HCT116 (cell line): Measurements from ENCODE around the gene CSH1. TPM values are rescaled to one million over a fixed set of nuclear protein-coding genes. Genes with fewer than 3 reads are reported as not detected.

Source experiments
- ATAC-seq: fragments of 200-7000 bp; cut with Tn5 transposase; 2 replicates; pipeline ENCODE4 v1.9.1; 2020; ENCODE audit warnings: mild to moderate bottlenecking, moderate library complexity
- BruUV-seq: library from RNA; stranded (reverse); fragments of 400-500 nt; replicated peaks from 2 replicates; lab custom pipeline; 2021; lab: Mats Ljungman, UMichigan
- CTCF ChIA-PET: fragments of 300-600 bp; sonication (Branson Sonifier 250); formaldehyde crosslinking; loops from one replicate; lab custom pipeline; 2021; ENCODE audit warnings: antibody characterized with exemption; lab: Charles Lee
- POLR2A ChIA-PET: fragments of 300-600, 350-600 bp; sonication (Branson Sonifier 250); formaldehyde crosslinking; loops from one replicate; lab custom pipeline; 2021; ENCODE audit warnings: antibody characterized with exemption; lab: Charles Lee
- RAD21 ChIA-PET, 2 experiments: fragments of 300-600 bp; sonication (Branson Sonifier 250); formaldehyde crosslinking; loops; one replicate each; lab custom pipeline; 2023; ENCODE audit warnings: low total read pairs in 2 of 2; ENCODE audit not compliant: uncharacterized antibody in 2 of 2, unreplicated experiment in 2 of 2, low non-redundant PET in 1 of 2; lab: Charles Lee
- DNase-seq: peaks from one replicate; pipeline ENCODE4 v3.0.0-alpha.2; 2010; ENCODE audit warnings: low read depth, low spot score
- H2AFZ ChIP-seq: fragments of 200-600 bp; shearing (Covaris generic), sonication (generic); 2 replicates; pipeline ENCODE4 v1.6.1; 2017; ENCODE audit warnings: low read depth, mixed run types, mixed read lengths, antibody characterized with exemption, low read length; ENCODE audit not compliant: poor library complexity, severe bottlenecking
- H3K27ac ChIP-seq: 2 replicates; pipeline ENCODE4 v1.5.1; 2012; ENCODE audit warnings: low read depth, low read length
- H3K27me3 ChIP-seq: fragments of 200-600 bp; sonication (generic); 2 replicates; pipeline ENCODE4 v1.6.1; 2016; ENCODE audit warnings: mixed run types, low read length, mixed read lengths; ENCODE audit not compliant: insufficient read depth
- H3K36me3 ChIP-seq, 2 experiments: fragments of 200-500 bp in 1 of 2; fragments of 200-600 bp in 1 of 2; sonication (Bioruptor generic) in 1 of 2; sonication (generic) in 1 of 2; 2 replicates each; pipeline versions ENCODE4 v1.5.1 to v1.6.1; 2014 to 2016; ENCODE audit warnings: low read length in 2 of 2, inconsistent platforms in 1 of 2, mixed read lengths in 1 of 2, mixed run types in 1 of 2; ENCODE audit not compliant: insufficient read depth in 2 of 2, control insufficient read depth in 1 of 2
- H3K4me1 ChIP-seq, 2 experiments: fragments of 200-600 bp in 1 of 2; sonication (generic) in 1 of 2; 2 replicates each; pipeline versions ENCODE4 v1.5.1 to v1.6.1; 2012 to 2017; ENCODE audit warnings: low read length in 2 of 2, inconsistent platforms in 1 of 2, mild to moderate bottlenecking in 1 of 2, mixed read lengths in 1 of 2, mixed run types in 1 of 2, moderate library complexity in 1 of 2; ENCODE audit not compliant: insufficient read depth in 2 of 2, control insufficient read depth in 1 of 2
- H3K4me2 ChIP-seq: fragments of 200-600 bp; sonication (generic); 2 replicates; pipeline ENCODE4 v1.6.1; 2017; ENCODE audit warnings: mixed run types, low read length, mixed read lengths
- H3K4me3 ChIP-seq, 2 experiments: fragments of 200-600 bp in 1 of 2; sonication (generic) in 1 of 2; replicated peaks in 1 of 2; 2 replicates each; pipeline ENCODE4 v1.5.1; 2011 to 2016; ENCODE audit warnings: low read length in 2 of 2, control low read depth in 1 of 2, low read depth in 1 of 2, mild to moderate bottlenecking in 1 of 2, mixed read lengths in 1 of 2, mixed run types in 1 of 2
- H3K79me2 ChIP-seq: fragments of 200-600 bp; sonication (generic); 2 replicates; pipeline ENCODE4 v1.6.1; 2017; ENCODE audit warnings: mild to moderate bottlenecking, mixed run types, low read length, moderate library complexity, mixed read lengths; ENCODE audit not compliant: insufficient read depth
- H3K9ac ChIP-seq: fragments of 200-600 bp; sonication (generic); 2 replicates; pipeline ENCODE4 v1.6.1; 2016; ENCODE audit warnings: low read length, mixed read lengths
- H3K9me2 ChIP-seq: fragments of 200-600 bp; sonication (generic), shearing (Covaris generic); 2 replicates; pipeline ENCODE4 v1.6.1; 2017; ENCODE audit warnings: mixed run types, mild to moderate bottlenecking, moderate library complexity; ENCODE audit not compliant: insufficient read depth
- H3K9me3 ChIP-seq, 2 experiments: fragments of 200-500 bp in 1 of 2; fragments of 200-600 bp in 1 of 2; sonication (Bioruptor generic) in 1 of 2; sonication (generic) in 1 of 2; 2 replicates each; pipeline ENCODE4 v1.6.1; 2014 to 2017; ENCODE audit warnings: low read length in 2 of 2, mixed read lengths in 2 of 2, inconsistent platforms in 1 of 2, low read depth in 1 of 2, mild to moderate bottlenecking in 1 of 2, mixed run types in 1 of 2, moderate library complexity in 1 of 2; ENCODE audit not compliant: control insufficient read depth in 1 of 2, insufficient read depth in 1 of 2
- H4K20me1 ChIP-seq: fragments of 200-600 bp; sonication (generic), shearing (Covaris generic); 2 replicates; pipeline ENCODE4 v1.6.1; 2017; ENCODE audit warnings: mixed run types, mild to moderate bottlenecking, moderate library complexity; ENCODE audit not compliant: insufficient read depth
- CBX3 ChIP-seq: IDR thresholded peaks from 2 replicates; pipeline ENCODE4 v1.6.1; 2012; ENCODE audit warnings: low read depth
- RAD21 ChIP-seq: IDR thresholded peaks from 2 replicates; pipeline ENCODE4 v1.6.1; 2012; ENCODE audit warnings: low read depth, mild to moderate bottlenecking
- TCF7L2 ChIP-seq: IDR thresholded peaks from 2 replicates; pipeline ENCODE4 v1.7.0; 2011; ENCODE audit warnings: borderline replicate concordance, inconsistent platforms; ENCODE audit not compliant: insufficient read depth, insufficient read length; ENCODE audit errors: extremely low read depth
- intact Hi-C: fragments of 100-400 bp; cut with micrococcal nuclease; formaldehyde crosslinking; loops from 2 replicates; pipeline ENCODE4 v1.10.0; 2022
- total RNA-seq: library from RNA; stranded (reverse); gene quantifications from one replicate; pipeline ENCODE4 v1.2.1, GENCODE V29; 2021; ENCODE audit not compliant: unreplicated experiment
- TF ChIP-seq, protein P1 (sequence below), 3 experiments: fragments of 200-600 bp in 1 of 3; sonication (generic) in 1 of 3; IDR thresholded peaks in 2 of 3; conservative IDR thresholded peaks in 1 of 3; 2 replicates each; pipeline ENCODE4 v1.5.1; 2012 to 2017; ENCODE audit warnings: low read depth in 2 of 3, low read length in 2 of 3, antibody characterized with exemption in 1 of 3, borderline replicate concordance in 1 of 3, control low read depth in 1 of 3, mild to moderate bottlenecking in 1 of 3, mixed read lengths in 1 of 3, mixed run types in 1 of 3, moderate library complexity in 1 of 3; ENCODE audit not compliant: insufficient read depth in 1 of 3

The CSH1 gene
- total RNA-seq, 1 experiment from 2014 or later: not detected

DNA sequence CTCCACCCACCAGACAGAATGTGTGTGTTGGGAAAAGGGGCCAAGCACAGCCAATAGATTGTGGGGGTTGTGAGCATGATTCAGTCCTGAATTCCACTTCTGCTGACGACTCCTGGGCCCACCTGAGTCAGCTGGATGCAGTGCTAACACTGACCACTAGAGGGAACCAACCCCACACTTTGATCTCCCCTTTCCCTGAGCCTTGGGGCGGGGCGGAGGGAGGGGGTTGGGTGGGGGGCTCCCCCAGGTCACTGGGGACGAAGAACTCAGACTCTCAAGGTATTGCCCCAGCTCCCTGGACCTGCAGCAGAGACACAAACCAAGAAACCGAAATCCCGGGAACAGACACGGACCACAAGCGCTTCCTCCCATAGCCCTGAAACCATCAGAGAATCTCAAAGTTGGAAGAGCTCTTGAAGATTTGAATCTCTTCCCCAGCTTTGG, 15.3 kb upstream of the CSH1 start:
- H3K9me2 ChIP-seq: no peaks in the 10 kb centered on the region
- ATAC-seq: peak; percentile 86
- TF ChIP-seq, protein P1, sequence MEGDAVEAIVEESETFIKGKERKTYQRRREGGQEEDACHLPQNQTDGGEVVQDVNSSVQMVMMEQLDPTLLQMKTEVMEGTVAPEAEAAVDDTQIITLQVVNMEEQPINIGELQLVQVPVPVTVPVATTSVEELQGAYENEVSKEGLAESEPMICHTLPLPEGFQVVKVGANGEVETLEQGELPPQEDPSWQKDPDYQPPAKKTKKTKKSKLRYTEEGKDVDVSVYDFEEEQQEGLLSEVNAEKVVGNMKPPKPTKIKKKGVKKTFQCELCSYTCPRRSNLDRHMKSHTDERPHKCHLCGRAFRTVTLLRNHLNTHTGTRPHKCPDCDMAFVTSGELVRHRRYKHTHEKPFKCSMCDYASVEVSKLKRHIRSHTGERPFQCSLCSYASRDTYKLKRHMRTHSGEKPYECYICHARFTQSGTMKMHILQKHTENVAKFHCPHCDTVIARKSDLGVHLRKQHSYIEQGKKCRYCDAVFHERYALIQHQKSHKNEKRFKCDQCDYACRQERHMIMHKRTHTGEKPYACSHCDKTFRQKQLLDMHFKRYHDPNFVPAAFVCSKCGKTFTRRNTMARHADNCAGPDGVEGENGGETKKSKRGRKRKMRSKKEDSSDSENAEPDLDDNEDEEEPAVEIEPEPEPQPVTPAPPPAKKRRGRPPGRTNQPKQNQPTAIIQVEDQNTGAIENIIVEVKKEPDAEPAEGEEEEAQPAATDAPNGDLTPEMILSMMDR (IDR thresholded peaks at IDR 0.05 in 2 of 3, conservative IDR thresholded peaks at IDR 0.05 in 1 of 3; ENCODE audit: borderline replicate concordance in 1 of 3, insufficient read depth in 1 of 3, low read depth in 2 of 3, low read length in 2 of 3): peak; percentile 57 to 78 (median 59); a peak in 4 of 6 replicates
- no peak for TF ChIP-seq CBX3
- peak; percentile 62 for TF ChIP-seq RAD21
- TF ChIP-seq TCF7L2: peak; percentile 69
- TF ChIP-seq, all 23 proteins: peak for 3
- BruUV-seq: no TSS peak
- Histone ChIP-seq H3K4me3 (no peak overlapping the region), H3K27me3 (no peaks in the 10 kb centered on the region; the same call in 1 of the 2 replicates), H3K9ac (no peak overlapping the region), H3K36me3 (no peaks in the 10 kb centered on the region), H3K9me3 (no peaks in the 10 kb centered on the region), H4K20me1 (no peaks in the 10 kb centered on the region), H3K79me2 (no peaks in the 10 kb centered on the region), H3K4me2 (no peak overlapping the region), H3K27ac (no peak overlapping the region), H2AFZ (no peak overlapping the region), H3K4me1 (no peaks in the 10 kb centered on the region)
- CTCF ChIA-PET: interaction anchor here (0.6 to 3.6 kb wide), 10 partner anchors 8 to 304 kb away, joined by 3 to 28 read pairs (median 6); partner anchors contain the start of gene GH1
- RAD21 ChIA-PET: interaction anchor here (1.5 to 2.3 kb wide), 2 partner anchors 35 to 222 kb away, joined by 4 to 7 read pairs; no protein-coding TSS in a partner anchor
- peak; percentile 16 for DNase-seq
- intact Hi-C loops: loop anchor here (5.0 kb wide), 1 partner anchor 371 kb away; no protein-coding TSS in a partner anchor
- POLR2A ChIA-PET: interaction anchor here (1.4 kb wide), 1 partner anchor 233 kb away, joined by 5 read pairs; no protein-coding TSS in a partner anchor
